ENCODE data around the gene PSAP.
"Not testable (repeated sequence)": the region's sequence is repeated elsewhere in the genome, so short reads cannot be mapped to it uniquely, and the experiment has no call there.

Gene PSAP

GRCh38 chr10:71850743-71851464 is at the start of gene PSAP:
Gene PSAP, minus strand, starts transcription at chr10:71851251. Its CDS starts 30 bp downstream, at chr10:71851221.
- peak; percentile 99 for DNase-seq

GRCh38 chr10:71900441-71901180 is 49.6 kb upstream of the PSAP start:
- no peak for DNase-seq

- DNase-seq: no peak
These were observed 48.8 kb upstream of the PSAP start for GRCh38 chr10:71899665-71900412.

GRCh38 chr10:71898346-71898745 is 47.3 kb upstream of the PSAP start:
- not testable (repeated sequence) for DNase-seq

- no peak for DNase-seq
These were observed 42.9 kb upstream of the PSAP start for GRCh38 chr10:71893920-71894319.

- DNase-seq: no peak
These were observed 42.3 kb upstream of the PSAP start for GRCh38 chr10:71893258-71893815.

GRCh38 chr10:71891437-71891836 is 40.4 kb upstream of the PSAP start:
- DNase-seq: no peak

- DNase-seq: no peak
These were observed 38.4 kb upstream of the PSAP start for GRCh38 chr10:71889388-71889987.

GRCh38 chr10:71888623-71889387 is 37.8 kb upstream of the PSAP start:
- DNase-seq: peak; percentile 54

GRCh38 chr10:71888248-71888622 is 37.2 kb upstream of the PSAP start:
- DNase-seq: no peak

GRCh38 chr10:71887743-71888142 is 36.7 kb upstream of the PSAP start:
- DNase-seq: no peak

GRCh38 chr10:71882813-71883659 is 32.0 kb upstream of the PSAP start:
- no peak for DNase-seq

GRCh38 chr10:71881647-71882355 is 30.8 kb upstream of the PSAP start:
- DNase-seq: no peak

- not testable (repeated sequence) for DNase-seq
These were observed 30.2 kb upstream of the PSAP start for GRCh38 chr10:71881307-71881624.

- no peak for DNase-seq
These were observed 29.6 kb upstream of the PSAP start for GRCh38 chr10:71880425-71881306.

GRCh38 chr10:71878327-71879034 is 27.4 kb upstream of the PSAP start:
- no peak for DNase-seq

GRCh38 chr10:71877821-71878220 is 26.8 kb upstream of the PSAP start:
- no peak for DNase-seq

- DNase-seq: not testable (repeated sequence)
These were observed 23.8 kb upstream of the PSAP start for GRCh38 chr10:71874680-71875354.

Measured in stimulated activated CD4-positive, alpha-beta T cell treated with anti-CD3 and anti-CD28 coated beads, Interleukin-12 subunit alpha, Interleukin-12 subunit beta, amount 100 ng/mL, for 4 hours (primary cell).